H1 (cell line): ENCODE results near the gene AQP11. TPM values are rescaled to one million over a fixed set of nuclear protein-coding genes. Genes with fewer than 3 reads are reported as not detected.

ENCODE experiments used
- CTCF ChIA-PET: fragments of 300-600 bp; sonication (Branson Sonifier 250); formaldehyde crosslinking; loops from one replicate; lab custom pipeline; 2021; ENCODE audit not compliant: partially characterized antibody; lab: Charles Lee
- POLR2A ChIA-PET: fragments of 300-600 bp; sonication (Branson Sonifier 250); formaldehyde crosslinking; loops from one replicate; lab custom pipeline; 2021; ENCODE audit warnings: inconsistent platforms; ENCODE audit not compliant: partially characterized antibody; lab: Charles Lee
- DNase-seq, 2 experiments: peaks; one replicate each; pipeline versions ENCODE4 v3.0.0 to v3.0.0-alpha.2; 2010 to 2022; ENCODE audit warnings: low spot score in 2 of 2, low read depth in 1 of 2, mixed read lengths in 1 of 2
- FAIRE-seq: peaks from 2 replicates; lab custom pipeline; 2011; peaks lifted over from hg19 to GRCh38; lab: Jason Lieb, UNC
- H2AFZ ChIP-seq: 2 replicates; pipeline ENCODE4 v1.8.1; 2012; ENCODE audit warnings: low read length, inconsistent platforms
- H2AK5ac ChIP-seq: 2 replicates; pipeline ENCODE4 v1.6.1; 2013; ENCODE audit warnings: low read depth, low read length
- H2BK120ac ChIP-seq: replicated peaks from 2 replicates; pipeline ENCODE3; 2013; ENCODE audit warnings: low read depth, low read length, inconsistent platforms
- H2BK12ac ChIP-seq: 2 replicates; pipeline ENCODE4 v1.6.1; 2013; ENCODE audit warnings: low read depth, low read length
- H2BK15ac ChIP-seq: 2 replicates; pipeline ENCODE4 v1.6.1; 2013; ENCODE audit warnings: low read length
- H2BK20ac ChIP-seq: 2 replicates; pipeline ENCODE4 v1.6.1; 2013; ENCODE audit warnings: low read length
- H2BK5ac ChIP-seq: 2 replicates; pipeline ENCODE4 v1.6.1; 2013; ENCODE audit warnings: low read depth, low read length
- H3K14ac ChIP-seq: 2 replicates; pipeline ENCODE4 v1.6.1; 2013; ENCODE audit warnings: inconsistent platforms; ENCODE audit not compliant: insufficient read length
- H3K18ac ChIP-seq: 2 replicates; pipeline ENCODE4 v1.6.1; 2013; ENCODE audit warnings: low read length; ENCODE audit errors: extremely low read depth
- H3K23ac ChIP-seq: 2 replicates; pipeline ENCODE4 v1.6.1; 2013; ENCODE audit warnings: inconsistent platforms; ENCODE audit not compliant: insufficient read length
- H3K23me2 ChIP-seq: 2 replicates; pipeline ENCODE4 v1.6.1; 2013; ENCODE audit warnings: low read depth, low read length
- H3K27ac ChIP-seq: 2 replicates; pipeline ENCODE4 v1.6.1; 2011; ENCODE audit warnings: low read depth, low read length, inconsistent platforms
- H3K27me3 ChIP-seq, 4 experiments: replicated peaks in 1 of 4; 1 replicate in 1 of 4; 2 replicates in 3 of 4; pipeline versions ENCODE4 v1.6.1 to v1.8.1; 2011 to 2013; ENCODE audit warnings: low read length in 3 of 4, mild to moderate bottlenecking in 3 of 4, inconsistent platforms in 2 of 4, mixed read lengths in 2 of 4, moderate library complexity in 1 of 4; ENCODE audit not compliant: control insufficient read depth in 3 of 4, insufficient read depth in 3 of 4; ENCODE audit errors: extremely low read depth in 1 of 4
- H3K36me3 ChIP-seq, 4 experiments: 2 replicates each; pipeline versions ENCODE4 v1.6.1 to v1.8.1; 2011 to 2013; ENCODE audit warnings: mild to moderate bottlenecking in 4 of 4, low read length in 3 of 4, moderate library complexity in 2 of 4, control low read depth in 1 of 4, inconsistent platforms in 1 of 4; ENCODE audit not compliant: insufficient read depth in 4 of 4, control insufficient read depth in 2 of 4
- H3K4ac ChIP-seq: replicated peaks from 2 replicates; pipeline ENCODE3; 2013; ENCODE audit warnings: low read length, low read depth, mixed read lengths, inconsistent platforms; ENCODE audit not compliant: insufficient read length
- H3K4me1 ChIP-seq, 4 experiments: replicated peaks in 1 of 4; 1 replicate in 1 of 4; 2 replicates in 3 of 4; pipeline versions ENCODE4 v1.6.1 to v1.8.1; 2011 to 2013; ENCODE audit warnings: low read length in 3 of 4, inconsistent platforms in 2 of 4, mixed read lengths in 1 of 4; ENCODE audit not compliant: insufficient read depth in 4 of 4, control insufficient read depth in 3 of 4
- H3K4me2 ChIP-seq, 2 experiments: 2 replicates each; pipeline versions ENCODE4 v1.6.1 to v1.8.1; 2011 to 2013; ENCODE audit warnings: low read depth in 2 of 2, low read length in 2 of 2, control low read depth in 1 of 2, inconsistent platforms in 1 of 2, mild to moderate bottlenecking in 1 of 2; ENCODE audit not compliant: insufficient read depth in 1 of 2
- H3K4me3 ChIP-seq, 4 experiments: fragments of 200-600, 300-600 bp in 1 of 4; sonication (generic), shearing (Covaris generic), sonication (Bioruptor Twin) in 1 of 4; 2 replicates each; pipeline versions ENCODE4 v1.5.1 to v1.8.1; 2011 to 2016; ENCODE audit warnings: low read length in 4 of 4, low read depth in 3 of 4, control low read depth in 2 of 4, inconsistent platforms in 2 of 4, mild to moderate bottlenecking in 2 of 4, mixed read lengths in 1 of 4, moderate library complexity in 1 of 4; ENCODE audit not compliant: insufficient read depth in 2 of 4; ENCODE audit errors: extremely low read depth in 1 of 4
- H3K56ac ChIP-seq: replicated peaks from 2 replicates; pipeline ENCODE3; 2013; ENCODE audit warnings: low read depth, mild to moderate bottlenecking, mixed read lengths, low read length, inconsistent platforms; ENCODE audit not compliant: insufficient read length
- H3K79me1 ChIP-seq: 2 replicates; pipeline ENCODE4 v1.6.1; 2013; ENCODE audit warnings: low read depth, low read length, control low read depth
- H3K79me2 ChIP-seq, 2 experiments: 2 replicates each; pipeline versions ENCODE4 v1.6.1 to v1.8.1; 2012 to 2013; ENCODE audit warnings: low read length in 2 of 2, mild to moderate bottlenecking in 2 of 2, inconsistent platforms in 1 of 2; ENCODE audit not compliant: insufficient read depth in 2 of 2, control insufficient read depth in 1 of 2
- H3K9ac ChIP-seq, 4 experiments: replicated peaks in 1 of 4; 1 replicate in 1 of 4; 2 replicates in 3 of 4; pipeline versions ENCODE4 v1.6.1 to v1.8.1; 2011 to 2013; ENCODE audit warnings: low read depth in 3 of 4, low read length in 3 of 4, control low read depth in 2 of 4, mild to moderate bottlenecking in 2 of 4, moderate library complexity in 2 of 4, inconsistent platforms in 1 of 4; ENCODE audit errors: extremely low read depth in 1 of 4
- H3K9me3 ChIP-seq, 2 experiments: 2 replicates each; pipeline versions ENCODE4 v1.6.1 to v1.8.1; 2012 to 2013; ENCODE audit warnings: mild to moderate bottlenecking in 2 of 2, moderate library complexity in 2 of 2, control low read depth in 1 of 2, inconsistent platforms in 1 of 2, low read depth in 1 of 2, low read length in 1 of 2, mixed read lengths in 1 of 2; ENCODE audit not compliant: insufficient read depth in 2 of 2
- H4K20me1 ChIP-seq, 2 experiments: replicated peaks in 1 of 2; 2 replicates each; pipeline versions ENCODE3 to v1.8.1; 2011 to 2013; ENCODE audit warnings: inconsistent platforms in 2 of 2, low read length in 2 of 2, mild to moderate bottlenecking in 1 of 2; ENCODE audit not compliant: insufficient read depth in 2 of 2, control insufficient read depth in 1 of 2
- H4K5ac ChIP-seq: 2 replicates; pipeline ENCODE4 v1.6.1; 2013; ENCODE audit warnings: low read length, low read depth, mixed read lengths, inconsistent platforms; ENCODE audit not compliant: insufficient read length
- H4K8ac ChIP-seq: 2 replicates; pipeline ENCODE4 v1.8.0; 2013; ENCODE audit warnings: mild to moderate bottlenecking, moderate library complexity, low read length, inconsistent platforms; ENCODE audit not compliant: insufficient read depth; ENCODE audit errors: extremely low read depth
- H4K91ac ChIP-seq: replicated peaks from 2 replicates; pipeline ENCODE3; 2013; ENCODE audit warnings: low read length, mixed read lengths, inconsistent platforms; ENCODE audit not compliant: insufficient read length
- ATF2 ChIP-seq: IDR thresholded peaks from 2 replicates; pipeline ENCODE4 v1.6.1; 2012; ENCODE audit warnings: low read length, inconsistent platforms
- CHD1 ChIP-seq: IDR thresholded peaks from 2 replicates; pipeline ENCODE4 v1.6.1; 2012; ENCODE audit warnings: low read depth, low read length, improper control_type of control experiment
- GABPA ChIP-seq: IDR thresholded peaks from 2 replicates; pipeline ENCODE4 v1.6.1; 2011; ENCODE audit warnings: mild to moderate bottlenecking, low read length, moderate library complexity, borderline replicate concordance; ENCODE audit not compliant: insufficient read depth
- RAD21 ChIP-seq, 2 experiments: IDR thresholded peaks in 1 of 2; conservative IDR thresholded peaks in 1 of 2; 2 replicates each; pipeline ENCODE4 v1.6.1; 2011; ENCODE audit warnings: low read depth in 2 of 2, low read length in 2 of 2, improper control_type of control experiment in 1 of 2, inconsistent platforms in 1 of 2, mild to moderate bottlenecking in 1 of 2, moderate library complexity in 1 of 2
- SRF ChIP-seq: IDR thresholded peaks from 2 replicates; pipeline ENCODE4 v1.6.1; 2011; ENCODE audit warnings: mild to moderate bottlenecking, low read depth, low read length, moderate library complexity
- TBP ChIP-seq: IDR thresholded peaks from 2 replicates; pipeline ENCODE4 v1.6.1; 2011; ENCODE audit warnings: low read depth, low read length, improper control_type of control experiment
- WGBS, 2 experiments: shearing (Covaris generic) in 1 of 2; methylation state at CpG; one replicate each; pipeline versions ENCODE4 v1.1.6 to v1.1.7; 2013 to 2015; ENCODE audit warnings: low lambda C conversion rate in 2 of 2, mixed read lengths in 2 of 2, inconsistent platforms in 1 of 2, low coverage in 1 of 2, missing lambda C conversion rate in 1 of 2; ENCODE audit not compliant: insufficient replicate concordance in 2 of 2, insufficient coverage in 1 of 2, insufficient read length in 1 of 2; ENCODE audit errors: extremely low coverage in 1 of 2, missing lambda C conversion rate in 1 of 2; 5-methylcytosine and 5-hydroxymethylcytosine counted together
- polyA plus RNA-seq, 7 experiments: library from polyadenylated mRNA; depleted of rRNA in 3 of 7; stranded (reverse) in 5 of 7; unstranded in 2 of 7; fragments of >200 nt in 5 of 7; fragments of 200-250 nt in 2 of 7; gene quantifications; 1 replicate in 5 of 7; 2 replicates in 1 of 7; 4 replicates in 1 of 7; pipeline versions ENCODE4 v1.2.1 to v1.2.3, GENCODE V29; 2011 to 2013; ENCODE audit warnings: missing spikeins in 2 of 7, mixed read lengths in 2 of 7
- total RNA-seq: library from RNA; stranded (reverse); fragmentation: NEBNext Ultra II Directional; extraction: Animal tissue kit (Norgen Biotek cat#: 25700); gene quantifications from 2 replicates; pipeline ENCODE4 v1.2.1, GENCODE V29; 2021

Gene AQP11
- total and polyA plus RNA-seq, 2 of the 8 experiments (the other 6 are each of a cell fraction or from before 2014, with no cell fraction given): 1.1 to 1.6 TPM

- Histone ChIP-seq H3K56ac (no peak overlapping the region), H3K4me1 (peaks cover 0 to 10% (median 5%) of the 10 kb centered on the region in 4 experiments; a peak in 5 of 7 replicates), H2BK20ac (no peak overlapping the region), H2BK12ac (peak overlapping the region; percentile 87; the same call in 1 of the 2 replicates), H3K79me2 (no peaks in the 10 kb centered on the region), H2AK5ac (no peak overlapping the region; the same call in 1 of the 2 replicates), H3K23ac (no peak overlapping the region), H3K18ac (peak overlapping the region; percentile 71), H4K20me1 (peaks cover 0 to 4% of the 10 kb centered on the region in 2 experiments), H4K91ac (peak overlapping the region; percentile 61), H4K5ac (no peak overlapping the region), H3K4me2 (peak overlapping the region; percentile 97 to 99), H3K4me3 (peak overlapping the region; percentile 56 to 66 (median 60)), H3K79me1 (no peaks in the 10 kb centered on the region), H2BK15ac (peak overlapping the region; percentile 12; the same call in 1 of the 2 replicates), H3K36me3 (no peaks in the 10 kb centered on the region; a peak in 1 of 8 replicates), H3K4ac (no peak overlapping the region), H3K14ac (no peak overlapping the region), H2BK5ac (peak overlapping the region; percentile 32; the same call in 1 of the 2 replicates), H2AFZ (peak overlapping the region; percentile 35; the same call in 1 of the 2 replicates), H3K27ac (no peak overlapping the region), H2BK120ac (no peak overlapping the region), H3K9me3 (no peaks in the 10 kb centered on the region), H3K23me2 (peaks cover 6% of the 10 kb centered on the region), H4K8ac (0 out of 2 replicates have a peak overlapping the region, but pooled peaks have one; percentile 35), H3K27me3 (peaks cover 0 to 5% (median 4%) of the 10 kb centered on the region in 4 experiments; a peak in 3 of 7 replicates), H3K9ac (peak overlapping the region in 2 of 4 experiments; percentile 25 to 29; a peak in 2 of 7 replicates)
- ChIA-PET POLR2A (interaction anchor here (0.9 to 2.1 kb wide), 4 partner anchors 8 to 29 kb away, joined by 3 to 5 read pairs (median 4); no protein-coding TSS in a partner anchor), CTCF (interaction anchor here (0.6 to 1.6 kb wide), 9 partner anchors 12 to 499 kb away, joined by 3 to 5 read pairs (median 4); partner anchors contain the start of gene MYO7A)
- FAIRE-seq: no peak
- no peak for DNase-seq
- 9% methylated on average over 31 of the region's 31 CpGs; no CpG with 5 or more reads in 1 of the 2 experiments for WGBS, 2 experiments
- 0 out of 2 replicates have a peak, but pooled peaks have one; percentile 3 for TF ChIP-seq TBP
- TF ChIP-seq CHD1: no peak
- TF ChIP-seq ATF2: 0 out of 2 replicates have a peak, but pooled peaks have one; percentile 9
- no peak for TF ChIP-seq GABPA
- TF ChIP-seq RAD21 (IDR thresholded peaks at IDR 0.05 in 1 of 2, conservative IDR thresholded peaks at IDR 0.05 in 1 of 2; ENCODE audit: low read depth in 2 of 2, low read length in 2 of 2): peak; percentile 34 to 42
- no peak for TF ChIP-seq SRF
Observed at GRCh38 chr11:77590194-77590782, 535 bp downstream of the AQP11 start.
